ENCODE results near the gene MPP3. TPM values are rescaled to one million over a fixed set of nuclear protein-coding genes. Genes with fewer than 3 reads are reported as not detected.

Gene MPP3
- total RNA-seq, 1 experiment from 2014 or later, result 6.9 TPM

- H2BK5ac ChIP-seq (ENCODE audit: insufficient read length, low read length), result no peak overlapping the region
- no peaks in the 10 kb centered on the region for H4K20me1 ChIP-seq (ENCODE audit: control insufficient read depth, insufficient read depth, insufficient read length)
- H2BK12ac ChIP-seq (ENCODE audit: insufficient read length, low read depth, low read length), result no peak overlapping the region
- H3K4me2 ChIP-seq (ENCODE audit: insufficient read depth, insufficient read length, low read length), result peak overlapping the region; percentile 22
- no peak overlapping the region for H2AK5ac ChIP-seq (ENCODE audit: insufficient read length, low read length)
- no peak overlapping the region for H2BK15ac ChIP-seq (ENCODE audit: low read depth, low read length)
- H2BK120ac ChIP-seq (ENCODE audit: low read depth, low read length, poor library complexity, severe bottlenecking), result no peak overlapping the region
- Mint-ChIP-seq H3K27me3 (ENCODE audit: low read depth) (peaks cover 7% of the 10 kb centered on the region), H3K4me3 (peak overlapping the region in 1 of 2 experiments; percentile 50; a peak in 1 of 5 replicates), H3K9me3 (no peaks in the 10 kb centered on the region), H3K36me3 (ENCODE audit: insufficient read depth in 1 of 3, low read depth in 3 of 3) (no peaks in the 10 kb centered on the region), H3K4me1 (peaks cover 28 to 32% of the 10 kb centered on the region in 2 experiments), H3K27ac (no peak overlapping the region)
- H3K79me2 ChIP-seq (ENCODE audit: insufficient read depth, low read length), result no peaks in the 10 kb centered on the region
- no peak overlapping the region for H4K91ac ChIP-seq (ENCODE audit: insufficient read length, low read depth, low read length)
- no peak overlapping the region for H3K9ac ChIP-seq (ENCODE audit: extremely low read depth, insufficient read length, low read length)
- TF ChIP-seq, protein P1, sequence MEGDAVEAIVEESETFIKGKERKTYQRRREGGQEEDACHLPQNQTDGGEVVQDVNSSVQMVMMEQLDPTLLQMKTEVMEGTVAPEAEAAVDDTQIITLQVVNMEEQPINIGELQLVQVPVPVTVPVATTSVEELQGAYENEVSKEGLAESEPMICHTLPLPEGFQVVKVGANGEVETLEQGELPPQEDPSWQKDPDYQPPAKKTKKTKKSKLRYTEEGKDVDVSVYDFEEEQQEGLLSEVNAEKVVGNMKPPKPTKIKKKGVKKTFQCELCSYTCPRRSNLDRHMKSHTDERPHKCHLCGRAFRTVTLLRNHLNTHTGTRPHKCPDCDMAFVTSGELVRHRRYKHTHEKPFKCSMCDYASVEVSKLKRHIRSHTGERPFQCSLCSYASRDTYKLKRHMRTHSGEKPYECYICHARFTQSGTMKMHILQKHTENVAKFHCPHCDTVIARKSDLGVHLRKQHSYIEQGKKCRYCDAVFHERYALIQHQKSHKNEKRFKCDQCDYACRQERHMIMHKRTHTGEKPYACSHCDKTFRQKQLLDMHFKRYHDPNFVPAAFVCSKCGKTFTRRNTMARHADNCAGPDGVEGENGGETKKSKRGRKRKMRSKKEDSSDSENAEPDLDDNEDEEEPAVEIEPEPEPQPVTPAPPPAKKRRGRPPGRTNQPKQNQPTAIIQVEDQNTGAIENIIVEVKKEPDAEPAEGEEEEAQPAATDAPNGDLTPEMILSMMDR (conservative IDR thresholded peaks at IDR 0.05), result no peak
- H3K4me1 ChIP-seq (ENCODE audit: insufficient read depth, low read length), result no peaks in the 10 kb centered on the region
- H2BK20ac ChIP-seq (ENCODE audit: low read depth, low read length, poor library complexity, severe bottlenecking), result no peak overlapping the region
- H3K4ac ChIP-seq (ENCODE audit: low read depth, low read length), result no peak overlapping the region
- H3K23me2 ChIP-seq (ENCODE audit: insufficient read length, low read depth, low read length, poor library complexity, severe bottlenecking), result peaks cover 6% of the 10 kb centered on the region
- WGBS (ENCODE audit: extremely low coverage, insufficient read length, low lambda C conversion rate), result no CpG with 5 or more reads among the region's 60 CpGs
- no peak overlapping the region for H2AFZ ChIP-seq (ENCODE audit: low read length)
- no peak overlapping the region for H3K56ac ChIP-seq (ENCODE audit: insufficient read length, low read depth, low read length)
- DNase-seq, result peak; percentile 87
- H3K18ac ChIP-seq (ENCODE audit: insufficient read length, low read depth, low read length), result no peak overlapping the region
- no peaks in the 10 kb centered on the region for H3K79me1 ChIP-seq (ENCODE audit: insufficient read depth, low read depth, low read length, poor library complexity, severe bottlenecking)
- H3K14ac ChIP-seq (ENCODE audit: insufficient read depth, low read length), result peak overlapping the region; percentile 3; the same call in 1 of the 2 replicates
- no peak overlapping the region for H4K8ac ChIP-seq (replicated peaks; ENCODE audit: insufficient read length, low read depth, low read length)
- no peaks in the 10 kb centered on the region for H3K9me3 ChIP-seq (ENCODE audit: control insufficient read depth, low read depth, low read length)
- no peak overlapping the region for H3K27ac ChIP-seq (ENCODE audit: insufficient read length, low read depth, low read length)
- H3T11ph ChIP-seq (ENCODE audit: low read length), result no peak overlapping the region
- peaks cover 4% of the 10 kb centered on the region; the same call in 1 of the 2 replicates for H3K27me3 ChIP-seq (ENCODE audit: insufficient read depth, low read length)
- H4K5ac ChIP-seq (ENCODE audit: insufficient read length, low read depth, low read length), result no peak overlapping the region
- H3K23ac ChIP-seq (ENCODE audit: insufficient read length, low read depth, low read length), result no peak overlapping the region
Measured at GRCh38 chr17:43755389-43755875, 77.5 kb downstream of the MPP3 start.

All from H9 (cell line).